Epithelial cell of esophagus (primary cell): Measurements from ENCODE around the gene TUFT1.
A peak's percentile ranks its signal among the peaks of the same experiment; 100 is the strongest.

Experiments
- DNase-seq: peaks from one replicate; pipeline ENCODE4 v3.0.0; 2010; ENCODE audit warnings: low read depth
- H3K4me3 ChIP-seq: 2 replicates; pipeline ENCODE4 v1.5.1; 2011; ENCODE audit warnings: mild to moderate bottlenecking, low read length, control low read depth
- CTCF ChIP-seq: IDR thresholded peaks from 2 replicates; pipeline ENCODE4 v1.5.1; 2011; ENCODE audit warnings: low read depth, mild to moderate bottlenecking, low read length, control low read depth, inconsistent platforms; ENCODE audit not compliant: insufficient read depth; ENCODE audit errors: missing control alignments

The TUFT1 gene

GRCh38 chr1:151611832-151612500 is 71.9 kb downstream of the TUFT1 start, which contains the start of gene SNX27:
TSS of gene SNX27 (plus strand) at chr1:151612050. CDS start at chr1:151612202, 152 bp downstream.
- DNase-seq, result peak; percentile 92
- peak within 1 kb of the TSS; percentile 77 for H3K4me3 ChIP-seq
- TF ChIP-seq CTCF, result no peak

GRCh38 chr1:151612501-151613281 is 72.6 kb downstream of the TUFT1 start:
- TF ChIP-seq CTCF, result no peak
- no peak for DNase-seq
- peak overlapping the region; percentile 77 for H3K4me3 ChIP-seq

- peak overlapping the region; percentile 77 for H3K4me3 ChIP-seq
- no peak for DNase-seq
- TF ChIP-seq CTCF, result no peak
Observed at GRCh38 chr1:151613282-151613780, 73.2 kb downstream of the TUFT1 start.

- TF ChIP-seq CTCF, result no peak
- H3K4me3 ChIP-seq, result no peak overlapping the region
- peak; percentile 42 for DNase-seq
Observed at GRCh38 chr1:151615711-151616504, 75.8 kb downstream of the TUFT1 start.

- no peak overlapping the region for H3K4me3 ChIP-seq
- TF ChIP-seq CTCF, result no peak
- DNase-seq, result peak; percentile 61
Observed at GRCh38 chr1:151616505-151616849, 76.4 kb downstream of the TUFT1 start.

GRCh38 chr1:151618003-151618402 is 77.9 kb downstream of the TUFT1 start:
- no peak overlapping the region for H3K4me3 ChIP-seq
- no peak for DNase-seq
- TF ChIP-seq CTCF, result no peak
